IPS DF 6.9 (cell line): ENCODE data around the gene STAB1.

Source experiments
- DNase-seq: peaks from one replicate; pipeline ENCODE4 v3.0.0-alpha.2; 2013; ENCODE audit warnings: low read depth, low spot score
- H3K27ac ChIP-seq: one replicate; pipeline ENCODE4 v1.5.1; 2013; ENCODE audit warnings: low read length, control low read depth
- H3K27me3 ChIP-seq: 2 replicates; pipeline ENCODE4 v1.6.1; 2013; ENCODE audit warnings: mild to moderate bottlenecking, low read length; ENCODE audit not compliant: control insufficient read depth, insufficient read depth
- H3K36me3 ChIP-seq: 2 replicates; pipeline ENCODE4 v1.6.1; 2013; ENCODE audit warnings: low read length; ENCODE audit not compliant: control insufficient read depth, insufficient read depth
- H3K4me1 ChIP-seq: 2 replicates; pipeline ENCODE4 v1.6.1; 2013; ENCODE audit warnings: low read length; ENCODE audit not compliant: control insufficient read depth, insufficient read depth
- H3K4me3 ChIP-seq: 2 replicates; pipeline ENCODE4 v1.5.1; 2013; ENCODE audit warnings: mild to moderate bottlenecking, low read length
- H3K9me3 ChIP-seq: 2 replicates; pipeline ENCODE4 v1.6.1; 2013; ENCODE audit warnings: low read length, inconsistent platforms; ENCODE audit not compliant: control insufficient read depth, insufficient read depth
- WGBS: extraction: QIAGEN DNeasy Blood & Tissue Kit; methylation state at CpG from one replicate; pipeline ENCODE4 v1.1.7; 2013; ENCODE audit warnings: mixed read lengths, missing lambda C conversion rate; ENCODE audit not compliant: insufficient read length, insufficient coverage; 5-methylcytosine and 5-hydroxymethylcytosine counted together

Gene STAB1

DNA sequence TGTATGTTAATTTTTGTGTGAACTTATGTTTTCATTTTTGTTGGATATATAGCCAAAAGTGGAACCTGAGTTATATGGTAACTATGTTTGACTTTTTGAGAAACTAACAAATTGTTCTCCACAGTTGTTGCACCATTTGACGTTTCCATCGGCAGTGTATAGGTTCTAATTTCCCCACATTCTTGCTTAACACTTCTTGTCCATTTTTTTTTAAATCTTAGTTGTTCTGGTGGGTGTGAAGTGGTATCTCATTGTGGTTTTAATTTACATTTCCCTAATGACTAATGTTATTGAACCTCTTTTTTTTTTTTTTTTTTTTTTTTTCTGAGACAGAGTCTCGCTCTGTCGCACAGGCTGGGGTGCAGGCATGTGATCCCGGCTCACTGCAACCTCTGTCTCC, 31.7 kb upstream of the STAB1 start:
- H3K4me1 ChIP-seq, result no peaks in the 10 kb centered on the region
- no peak overlapping the region for H3K4me3 ChIP-seq
- no peak for DNase-seq
- H3K9me3 ChIP-seq, result no peaks in the 10 kb centered on the region
- H3K36me3 ChIP-seq, result peaks cover 14% of the 10 kb centered on the region
- H3K27me3 ChIP-seq, result no peaks in the 10 kb centered on the region
- H3K27ac ChIP-seq, result no peak overlapping the region
- no CpG with 5 or more reads among the region's 5 CpGs for WGBS

DNA sequence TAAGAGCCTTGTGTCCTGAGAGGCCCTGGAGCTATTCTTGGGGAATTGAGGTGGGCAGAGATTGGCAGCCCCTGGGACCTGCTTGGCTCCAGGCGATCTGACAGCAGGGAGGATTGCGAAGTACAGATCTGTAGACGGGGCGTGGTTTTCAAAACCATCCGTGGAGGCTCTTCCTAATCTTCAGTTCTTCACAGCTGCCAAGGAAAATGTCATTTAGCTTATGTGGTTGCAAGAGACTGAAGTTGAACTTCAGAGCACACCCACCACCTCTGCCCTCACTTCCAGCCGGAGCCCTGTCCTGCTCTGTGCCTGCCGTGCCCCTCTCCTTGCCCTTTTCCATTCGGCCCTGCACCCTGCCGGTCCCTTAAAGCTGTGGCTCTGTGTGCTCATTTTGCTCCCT, 26.8 kb upstream of the STAB1 start:
- H3K36me3 ChIP-seq, result peaks cover 21% of the 10 kb centered on the region
- H3K27ac ChIP-seq, result no peak overlapping the region
- H3K4me1 ChIP-seq, result no peaks in the 10 kb centered on the region
- no peaks in the 10 kb centered on the region for H3K9me3 ChIP-seq
- WGBS, result no CpG with 5 or more reads among the region's 9 CpGs
- DNase-seq, result no peak
- H3K27me3 ChIP-seq, result no peaks in the 10 kb centered on the region
- no peak overlapping the region for H3K4me3 ChIP-seq

- no peak overlapping the region for H3K27ac ChIP-seq
- no peaks in the 10 kb centered on the region for H3K4me1 ChIP-seq
- no peaks in the 10 kb centered on the region for H3K27me3 ChIP-seq
- H3K4me3 ChIP-seq, result no peak overlapping the region
- no peaks in the 10 kb centered on the region for H3K9me3 ChIP-seq
- no CpG with 5 or more reads among the region's 5 CpGs for WGBS
- no peak for DNase-seq
- peaks cover 26% of the 10 kb centered on the region for H3K36me3 ChIP-seq
Observed at GRCh38 chr3:52469001-52469400, 26.1 kb upstream of the STAB1 start.

GRCh38 chr3:52470920-52471319, 24.2 kb upstream of the STAB1 start:
- peaks cover 28% of the 10 kb centered on the region for H3K36me3 ChIP-seq
- no peaks in the 10 kb centered on the region for H3K9me3 ChIP-seq
- whole genome bisulfite sequencing, result no CpG with 5 or more reads among the region's 4 CpGs
- H3K4me1 ChIP-seq, result no peaks in the 10 kb centered on the region
- no peaks in the 10 kb centered on the region for H3K27me3 ChIP-seq
- DNase-seq, result no peak
- no peak overlapping the region for H3K4me3 ChIP-seq
- no peak overlapping the region for H3K27ac ChIP-seq

DNA sequence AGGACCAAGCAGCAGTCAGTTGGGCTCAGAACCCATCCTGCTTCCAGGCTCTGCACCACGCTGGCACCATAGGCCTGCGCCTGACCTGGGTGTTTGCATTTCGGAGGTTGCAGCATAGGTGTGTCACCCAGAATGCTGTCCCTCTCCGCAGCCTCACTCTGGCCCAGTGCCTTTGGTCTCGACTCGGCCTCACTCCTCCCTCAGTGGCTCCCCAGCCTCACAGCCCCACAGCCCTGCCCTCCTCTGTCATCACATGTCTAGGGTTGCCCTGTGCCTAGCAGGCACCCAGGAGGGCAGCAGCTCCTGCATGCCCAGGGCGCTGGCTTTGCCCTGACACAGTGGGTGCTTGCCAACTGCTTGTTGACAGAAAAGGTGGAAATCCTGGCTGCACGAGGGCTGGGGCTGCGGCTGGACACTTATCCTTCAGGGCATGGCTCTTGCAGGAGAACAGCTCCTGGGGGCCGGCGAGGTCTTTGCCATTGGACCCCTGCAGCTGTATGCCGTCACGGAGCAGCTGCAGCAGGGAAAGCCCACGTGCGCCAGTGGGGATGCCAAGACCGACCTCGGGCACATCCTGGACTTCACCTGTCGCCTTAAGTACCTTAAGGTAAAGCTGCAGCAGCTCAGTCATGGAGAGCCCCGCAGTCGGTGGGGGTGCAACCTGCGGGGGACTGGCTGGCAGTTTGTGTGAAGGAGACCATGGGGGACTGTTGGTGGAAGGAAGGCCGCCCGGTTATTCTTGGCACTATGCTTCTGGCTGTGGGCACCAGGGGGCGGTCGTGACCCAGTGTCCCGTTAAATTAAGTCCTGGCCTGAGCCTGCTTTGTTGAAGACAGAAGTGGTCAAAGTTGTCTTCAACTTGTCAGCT, 23.5 kb upstream of the STAB1 start:
- Histone ChIP-seq H3K9me3 (no peaks in the 10 kb centered on the region), H3K4me1 (no peaks in the 10 kb centered on the region), H3K4me3 (no peak overlapping the region), H3K27ac (no peak overlapping the region), H3K27me3 (no peaks in the 10 kb centered on the region), H3K36me3 (peaks cover 34% of the 10 kb centered on the region)
- no peak for DNase-seq
- no CpG with 5 or more reads among the region's 26 CpGs for WGBS

DNA sequence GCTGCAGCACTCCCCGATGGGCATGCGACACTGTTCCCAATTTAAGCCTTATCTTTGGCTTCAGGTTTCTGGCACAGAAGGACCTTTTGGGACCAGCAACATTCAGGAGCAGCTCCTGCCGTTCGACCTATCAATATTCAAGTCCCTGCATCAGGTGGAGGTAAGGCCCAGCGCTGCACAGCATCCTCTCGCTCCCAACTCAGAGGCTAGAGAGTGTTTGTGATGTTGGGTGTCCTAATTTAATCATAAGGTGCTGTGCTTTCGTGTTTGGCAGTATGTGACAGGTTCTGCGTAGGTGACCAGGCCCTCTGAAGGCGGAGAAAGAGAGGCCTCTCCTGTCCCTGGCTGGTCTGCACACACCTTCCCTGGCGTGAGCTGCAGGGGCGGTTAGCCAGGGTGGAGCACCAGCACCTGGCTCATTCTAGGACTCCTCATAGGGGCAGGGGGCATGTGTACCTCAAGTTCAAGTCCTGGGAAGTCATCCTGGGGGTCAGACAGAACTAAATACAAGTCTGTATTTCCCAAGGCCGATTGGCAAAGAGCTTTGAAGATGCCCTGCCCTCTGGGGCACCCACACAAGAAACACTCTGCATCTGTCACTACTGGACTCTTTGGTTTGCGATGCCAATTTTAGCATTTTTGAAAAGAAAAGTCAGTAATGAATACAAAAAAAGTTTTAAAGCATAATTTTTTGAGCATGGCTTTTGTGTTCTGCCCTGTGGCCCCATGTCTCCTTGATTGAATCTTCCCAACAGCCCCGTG, 22.7 kb upstream of the STAB1 start:
- Histone ChIP-seq H3K27me3 (no peaks in the 10 kb centered on the region), H3K4me1 (no peaks in the 10 kb centered on the region), H3K4me3 (no peak overlapping the region), H3K9me3 (no peaks in the 10 kb centered on the region), H3K27ac (no peak overlapping the region), H3K36me3 (peaks cover 37% of the 10 kb centered on the region)
- no CpG with 5 or more reads among the region's 14 CpGs for WGBS
- DNase-seq, result no peak

DNA sequence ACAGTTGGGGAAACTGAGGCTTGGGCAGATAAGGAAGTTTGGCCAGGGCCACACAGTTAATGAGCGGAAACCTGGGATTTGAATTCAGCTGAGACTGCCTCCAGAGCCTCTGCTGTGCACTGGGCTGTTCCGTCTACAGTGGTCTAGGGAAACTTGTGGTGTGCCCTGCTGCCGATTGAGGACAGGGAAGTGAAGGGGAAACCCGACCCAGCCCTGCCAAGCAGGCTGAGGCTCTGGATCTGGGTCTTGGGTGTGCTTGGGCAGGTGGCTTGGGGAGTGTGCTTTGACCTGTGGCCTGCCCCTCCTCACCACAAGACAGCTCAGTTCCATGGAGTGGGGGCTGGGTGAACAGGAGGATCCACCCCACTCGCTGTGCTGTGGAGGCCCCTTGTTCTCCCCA, 22.1 kb upstream of the STAB1 start:
- H3K36me3 ChIP-seq, result peaks cover 44% of the 10 kb centered on the region
- no CpG with 5 or more reads among the region's 5 CpGs for WGBS
- H3K9me3 ChIP-seq, result no peaks in the 10 kb centered on the region
- H3K27ac ChIP-seq, result no peak overlapping the region
- H3K4me1 ChIP-seq, result no peaks in the 10 kb centered on the region
- H3K4me3 ChIP-seq, result no peak overlapping the region
- DNase-seq, result no peak
- H3K27me3 ChIP-seq, result no peaks in the 10 kb centered on the region

GRCh38 chr3:52477076-52477795, 17.9 kb upstream of the STAB1 start:
- Histone ChIP-seq H3K36me3 (peaks cover 62% of the 10 kb centered on the region), H3K9me3 (no peaks in the 10 kb centered on the region), H3K4me3 (no peak overlapping the region), H3K4me1 (no peaks in the 10 kb centered on the region), H3K27ac (no peak overlapping the region), H3K27me3 (no peaks in the 10 kb centered on the region)
- DNase-seq, result no peak
- no CpG with 5 or more reads among the region's 16 CpGs for WGBS

- Histone ChIP-seq H3K4me3 (no peak overlapping the region), H3K9me3 (no peaks in the 10 kb centered on the region), H3K36me3 (peaks cover 59% of the 10 kb centered on the region), H3K27ac (no peak overlapping the region), H3K4me1 (no peaks in the 10 kb centered on the region), H3K27me3 (no peaks in the 10 kb centered on the region)
- no peak for DNase-seq
- WGBS, result no CpG with 5 or more reads among the region's 6 CpGs
Observed at GRCh38 chr3:52477796-52478095, 17.4 kb upstream of the STAB1 start.

- no peaks in the 10 kb centered on the region for H3K9me3 ChIP-seq
- no peak overlapping the region for H3K27ac ChIP-seq
- no CpG with 5 or more reads among the region's 7 CpGs for WGBS
- no peak overlapping the region for H3K4me3 ChIP-seq
- H3K4me1 ChIP-seq, result no peaks in the 10 kb centered on the region; the same call in 1 of the 2 replicates
- H3K27me3 ChIP-seq, result no peaks in the 10 kb centered on the region
- H3K36me3 ChIP-seq, result peaks cover 53% of the 10 kb centered on the region
- no peak for DNase-seq
Observed at GRCh38 chr3:52479037-52479876, 15.9 kb upstream of the STAB1 start.
